Testis (tissue), 3 donors: Measurements from ENCODE around the gene CPEB4. TPM values are rescaled to one million over a fixed set of nuclear protein-coding genes. Genes with fewer than 3 reads are reported as not detected.

Experiments used
- DNase-seq: peaks from one replicate; pipeline ENCODE4 v3.0.0-alpha.2; 2019
- H3K27ac ChIP-seq, 2 donors: fragments of 200-600 bp; sonication (generic); one replicate each; pipeline ENCODE4 v1.5.1; 2019
- H3K27me3 ChIP-seq: fragments of 200-600 bp; sonication (generic); one replicate; pipeline ENCODE4 v1.5.1; 2019
- H3K36me3 ChIP-seq: fragments of 200-600 bp; sonication (generic); one replicate; pipeline ENCODE4 v1.5.1; 2017; ENCODE audit warnings: low read depth; ENCODE audit errors: missing control alignments
- H3K4me1 ChIP-seq: fragments of 200-600 bp; sonication (generic); one replicate; pipeline ENCODE4 v1.5.1; 2019
- H3K4me3 ChIP-seq, 2 donors: fragments of 200-600 bp; sonication (generic); one replicate each; pipeline ENCODE4 v1.5.1; 2017 to 2019
- H3K9me3 ChIP-seq: fragments of 200-600 bp; sonication (generic); one replicate; pipeline ENCODE4 v1.5.1; 2017
- POLR2A ChIP-seq: fragments of 450-650 bp; IDR thresholded peaks from one replicate; pipeline ENCODE4 v1.6.1; 2017; ENCODE audit warnings: antibody characterized with exemption, mild to moderate bottlenecking, moderate library complexity
- WGBS, 2 donors: methylation state at CpG; one replicate each; pipeline ENCODE4 v1.1.5; 2018; 5-methylcytosine and 5-hydroxymethylcytosine counted together
- intact Hi-C: fragments of 100-400 bp; cut with DNase I; formaldehyde crosslinking; loops from one replicate; pipeline ENCODE4 v1.15.1; 2023; ENCODE audit warnings: low total_unique reads
- polyA plus RNA-seq: library from polyadenylated mRNA; stranded (reverse); fragments of 350-450 nt; fragmentation: Illumina TruSeq; extraction: RNeasy Lipid Tissue Mini Kit (QIAGEN cat#74804); gene quantifications from one replicate; pipeline ENCODE4 v1.2.3, GENCODE V29; 2014; ENCODE audit warnings: low read depth, low replicate concordance; ENCODE audit not compliant: insufficient read depth
- total RNA-seq, 2 donors: library from RNA; depleted of rRNA; stranded (reverse); fragments of >200 nt; gene quantifications; one replicate each; pipeline ENCODE4 v1.2.3, GENCODE V29; 2016
- TF ChIP-seq, protein P1 (sequence below), 3 experiments: fragments of 450-650 bp in 2 of 3; fragments of 200-600 bp in 1 of 3; sonication (generic) in 1 of 3; IDR thresholded peaks; one replicate each; pipeline ENCODE4 v1.5.1; 2016 to 2019; ENCODE audit warnings: antibody characterized with exemption in 3 of 3, mild to moderate bottlenecking in 2 of 3, moderate library complexity in 1 of 3

The CPEB4 gene
- total and polyA plus RNA-seq, 3 donors from 2014 or later: 29.4 to 64.4 (median 52.9) TPM

DNA sequence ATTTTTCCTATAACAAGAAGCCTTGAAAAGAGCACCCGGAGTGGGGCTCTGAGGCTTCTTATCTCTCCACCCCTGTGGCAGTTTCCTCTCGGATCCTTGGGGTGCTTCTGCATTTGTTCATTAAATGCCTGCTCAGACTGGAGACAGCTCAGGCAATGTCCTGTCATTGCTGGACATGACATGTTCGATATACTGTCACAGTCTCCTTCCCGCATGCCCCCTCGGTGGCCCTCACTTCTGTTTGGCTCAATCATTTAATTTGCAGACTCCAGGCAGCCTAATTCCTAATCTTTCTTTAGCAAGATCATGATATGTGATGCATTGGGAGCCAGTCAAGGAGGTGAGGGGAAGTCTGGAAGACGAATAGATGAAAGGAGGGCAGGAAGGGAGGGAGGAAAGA, 37.5 kb upstream of the CPEB4 start:
- no peaks in the 10 kb centered on the region for H3K9me3 ChIP-seq
- H3K36me3 ChIP-seq: no peaks in the 10 kb centered on the region
- 45 to 53% methylated on average over 6 of the region's 6 CpGs for WGBS, 2 donors
- no peaks in the 10 kb centered on the region for H3K4me1 ChIP-seq
- no peaks in the 10 kb centered on the region for H3K27me3 ChIP-seq
- no peak for TF ChIP-seq POLR2A
- TF ChIP-seq, protein P1, sequence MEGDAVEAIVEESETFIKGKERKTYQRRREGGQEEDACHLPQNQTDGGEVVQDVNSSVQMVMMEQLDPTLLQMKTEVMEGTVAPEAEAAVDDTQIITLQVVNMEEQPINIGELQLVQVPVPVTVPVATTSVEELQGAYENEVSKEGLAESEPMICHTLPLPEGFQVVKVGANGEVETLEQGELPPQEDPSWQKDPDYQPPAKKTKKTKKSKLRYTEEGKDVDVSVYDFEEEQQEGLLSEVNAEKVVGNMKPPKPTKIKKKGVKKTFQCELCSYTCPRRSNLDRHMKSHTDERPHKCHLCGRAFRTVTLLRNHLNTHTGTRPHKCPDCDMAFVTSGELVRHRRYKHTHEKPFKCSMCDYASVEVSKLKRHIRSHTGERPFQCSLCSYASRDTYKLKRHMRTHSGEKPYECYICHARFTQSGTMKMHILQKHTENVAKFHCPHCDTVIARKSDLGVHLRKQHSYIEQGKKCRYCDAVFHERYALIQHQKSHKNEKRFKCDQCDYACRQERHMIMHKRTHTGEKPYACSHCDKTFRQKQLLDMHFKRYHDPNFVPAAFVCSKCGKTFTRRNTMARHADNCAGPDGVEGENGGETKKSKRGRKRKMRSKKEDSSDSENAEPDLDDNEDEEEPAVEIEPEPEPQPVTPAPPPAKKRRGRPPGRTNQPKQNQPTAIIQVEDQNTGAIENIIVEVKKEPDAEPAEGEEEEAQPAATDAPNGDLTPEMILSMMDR (IDR thresholded peaks at IDR 0.05): no peak
- H3K27ac ChIP-seq: no peak overlapping the region
- no peak overlapping the region for H3K4me3 ChIP-seq
- intact Hi-C loops: no loop called here
- DNase-seq: no peak

DNA sequence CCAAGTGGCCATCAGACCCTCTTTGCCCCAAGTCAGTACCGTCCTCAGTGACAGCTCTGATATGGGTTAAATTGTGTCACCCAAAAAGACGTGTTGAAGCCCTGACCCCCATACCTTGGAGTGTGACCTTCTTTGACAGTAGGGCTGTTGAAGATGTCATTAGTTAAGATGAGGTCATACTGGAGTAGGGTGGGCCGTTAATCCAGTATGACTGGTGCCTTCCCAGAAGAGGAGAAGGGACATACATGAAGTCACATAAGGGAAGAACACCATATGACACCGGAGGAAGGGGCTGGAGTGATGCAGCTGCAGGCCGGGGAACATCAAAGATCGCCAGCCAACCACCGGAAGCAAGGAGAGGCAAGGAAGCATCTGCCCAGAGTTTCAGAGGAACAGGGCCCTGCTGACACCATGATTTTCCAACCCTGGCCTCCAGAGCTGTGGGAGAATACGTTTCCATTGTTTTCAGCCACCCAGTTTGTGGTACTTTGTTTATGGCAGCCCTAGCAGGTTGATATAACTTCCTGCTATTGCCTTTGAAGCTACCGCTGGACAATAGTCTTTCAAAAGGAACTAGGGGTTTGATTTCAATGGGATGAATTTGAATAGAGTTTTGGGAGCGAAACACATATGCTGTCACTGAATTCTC, 36.4 kb upstream of the CPEB4 start:
- Histone ChIP-seq H3K4me3 (no peak overlapping the region), H3K27ac (no peak overlapping the region), H3K36me3 (no peaks in the 10 kb centered on the region), H3K9me3 (no peaks in the 10 kb centered on the region), H3K27me3 (no peaks in the 10 kb centered on the region), H3K4me1 (no peaks in the 10 kb centered on the region)
- no peak for DNase-seq
- no peak for TF ChIP-seq POLR2A
- TF ChIP-seq, protein P1 (IDR thresholded peaks at IDR 0.05): no peak
- 80 to 84% methylated on average over 10 of the region's 10 CpGs for WGBS, 2 donors
- intact Hi-C loops: no loop called here

GRCh38 chr5:173852790-173853359, 35.3 kb upstream of the CPEB4 start:
- no peaks in the 10 kb centered on the region for H3K9me3 ChIP-seq
- TF ChIP-seq, protein P1 (IDR thresholded peaks at IDR 0.05): no peak
- no peak for TF ChIP-seq POLR2A
- DNase-seq: no peak
- H3K36me3 ChIP-seq: no peaks in the 10 kb centered on the region
- 88% methylated on average over 7 of the region's 7 CpGs for WGBS, 2 donors
- no peaks in the 10 kb centered on the region for H3K27me3 ChIP-seq
- no peak overlapping the region for H3K4me3 ChIP-seq
- intact Hi-C loops: no loop called here
- no peaks in the 10 kb centered on the region for H3K4me1 ChIP-seq
- no peak overlapping the region for H3K27ac ChIP-seq

DNA sequence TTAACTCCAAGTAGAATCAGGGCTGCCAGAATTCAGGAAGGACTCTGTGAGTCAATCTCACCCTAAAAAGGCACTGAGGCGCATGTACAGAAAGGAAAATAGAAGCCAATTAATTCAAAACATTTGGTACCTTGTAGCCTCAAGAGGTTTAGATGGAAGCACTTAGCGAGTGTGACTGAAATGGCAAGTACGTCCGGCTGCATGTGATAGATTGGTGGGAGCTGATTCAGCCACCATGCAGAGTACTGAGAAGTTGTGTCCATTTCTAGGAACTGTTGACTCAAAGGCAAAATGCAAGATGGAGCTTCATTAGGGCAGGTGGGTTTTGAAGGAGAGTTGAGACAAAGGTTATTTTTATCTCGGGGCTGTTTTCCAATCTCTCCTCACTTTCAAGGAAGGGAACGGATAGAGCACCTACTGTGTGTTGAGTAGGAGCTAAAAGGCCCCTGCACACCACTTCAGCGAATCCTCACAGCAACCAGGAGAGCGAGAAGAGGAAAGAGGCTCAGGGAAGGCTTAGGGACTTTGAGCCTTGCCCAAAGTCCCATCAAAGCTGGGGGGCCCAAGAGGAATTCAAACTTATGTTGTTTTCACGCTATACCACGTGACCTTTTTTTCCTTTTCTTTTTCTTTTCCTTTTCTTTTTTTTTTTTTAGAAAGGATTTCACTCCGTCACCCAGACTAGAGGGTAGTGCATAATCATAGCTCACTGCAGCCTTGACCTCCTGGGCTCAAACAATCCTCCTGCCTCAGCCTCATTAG, 34.6 kb upstream of the CPEB4 start:
- no peak overlapping the region for H3K4me3 ChIP-seq
- 92% methylated on average over 11 of the region's 11 CpGs for WGBS, 2 donors
- no peaks in the 10 kb centered on the region for H3K36me3 ChIP-seq
- no peak overlapping the region for H3K27ac ChIP-seq
- no peak for DNase-seq
- H3K4me1 ChIP-seq: no peaks in the 10 kb centered on the region
- no peak for TF ChIP-seq POLR2A
- TF ChIP-seq, protein P1 (IDR thresholded peaks at IDR 0.05): no peak
- no peaks in the 10 kb centered on the region for H3K9me3 ChIP-seq
- intact Hi-C loops: no loop called here
- no peaks in the 10 kb centered on the region for H3K27me3 ChIP-seq
